B cell (primary cell): ENCODE measurements around the gene H6PD.

ENCODE experiments used
- CTCF ChIP-seq: fragments of 200-600 bp; IDR thresholded peaks from one replicate; pipeline ENCODE4 v1.8.0; 2022; ENCODE audit warnings: antibody characterized with exemption, mild to moderate bottlenecking
- EZH2 ChIP-seq: IDR thresholded peaks from 2 replicates; pipeline ENCODE4 v1.6.1; 2012; ENCODE audit warnings: borderline replicate concordance, low read depth, mild to moderate bottlenecking, moderate library complexity, low read length; ENCODE audit not compliant: insufficient read depth, poor library complexity, severe bottlenecking

DNA sequence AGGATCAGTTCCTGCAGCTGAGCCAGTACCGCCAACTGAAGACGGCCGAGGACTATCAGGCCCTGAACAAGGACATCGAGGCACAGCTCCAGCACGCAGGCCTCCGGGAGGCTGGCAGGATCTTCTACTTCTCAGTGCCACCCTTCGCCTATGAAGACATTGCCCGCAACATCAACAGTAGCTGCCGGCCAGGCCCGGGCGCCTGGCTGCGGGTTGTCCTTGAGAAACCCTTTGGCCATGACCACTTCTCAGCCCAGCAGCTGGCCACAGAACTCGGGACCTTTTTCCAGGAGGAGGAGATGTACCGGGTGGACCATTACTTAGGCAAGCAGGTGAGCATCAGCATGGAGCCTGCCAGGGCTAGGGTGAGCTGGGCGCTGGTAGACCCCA lies 10.7 kb downstream of the H6PD start:
- TF ChIP-seq CTCF (no peak), EZH2 (no peak)
